ENCODE data around the gene CPNE4.

CPNE4 gene

DNA sequence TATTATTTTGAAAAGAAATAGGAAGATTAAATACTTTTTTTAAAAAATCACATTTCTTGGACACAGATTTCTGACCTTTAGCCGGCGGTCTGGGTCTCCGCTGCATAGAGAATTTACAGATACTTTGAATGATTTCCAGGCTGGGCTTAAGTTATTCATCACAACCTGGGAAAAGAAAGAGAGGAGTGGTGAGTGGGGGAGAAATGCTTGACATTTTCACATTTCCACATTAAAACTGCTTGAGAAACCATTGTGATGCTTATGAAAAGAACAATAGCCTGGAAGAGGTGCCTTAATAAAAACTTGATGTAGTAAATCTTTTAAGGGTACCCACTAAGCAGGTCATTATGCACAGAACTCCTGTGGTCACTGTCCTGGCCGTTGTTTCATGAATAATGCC lies 365.2 kb downstream of the CPNE4 start:
- no peak for DNase-seq

DNA sequence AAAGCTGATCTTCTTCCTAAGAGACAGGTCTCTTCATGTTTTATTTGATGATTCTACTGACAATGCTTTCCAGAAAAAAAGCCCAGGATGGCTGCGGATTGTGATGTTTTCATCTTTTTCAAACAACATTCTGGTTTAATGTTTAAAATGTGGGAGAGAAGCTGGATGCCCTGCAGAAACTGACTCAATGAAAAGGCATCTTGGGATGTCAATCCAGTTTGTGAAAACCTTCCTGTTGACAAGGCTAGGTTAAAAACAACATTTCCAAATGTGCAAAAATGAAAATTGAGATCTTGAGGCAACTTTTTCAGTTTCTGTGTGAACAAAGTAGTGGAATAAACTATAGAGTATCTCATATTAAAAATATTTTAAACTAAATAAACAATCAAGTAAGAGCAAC lies 376.0 kb downstream of the CPNE4 start:
- DNase-seq, result no peak

DNA sequence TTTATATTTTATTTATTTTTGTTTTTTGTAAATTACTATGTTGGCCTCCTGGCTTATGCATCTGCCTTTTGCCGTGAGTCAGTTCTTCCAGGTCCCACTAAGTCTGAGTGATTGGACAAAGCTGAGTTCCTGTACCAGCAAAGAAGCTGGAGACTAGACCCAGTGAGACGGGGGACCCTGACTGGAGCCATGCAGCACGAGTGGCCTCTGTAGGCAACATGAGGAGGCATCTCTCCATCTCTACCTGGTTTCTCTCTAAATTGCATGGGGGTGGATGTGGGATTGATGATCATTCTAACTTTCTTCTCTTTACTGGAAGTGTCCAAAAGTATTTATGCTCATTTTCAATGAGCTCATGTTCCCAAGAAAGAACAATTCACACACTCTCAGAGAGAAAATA lies 376.7 kb downstream of the CPNE4 start:
- DNase-seq, result no peak

DNA sequence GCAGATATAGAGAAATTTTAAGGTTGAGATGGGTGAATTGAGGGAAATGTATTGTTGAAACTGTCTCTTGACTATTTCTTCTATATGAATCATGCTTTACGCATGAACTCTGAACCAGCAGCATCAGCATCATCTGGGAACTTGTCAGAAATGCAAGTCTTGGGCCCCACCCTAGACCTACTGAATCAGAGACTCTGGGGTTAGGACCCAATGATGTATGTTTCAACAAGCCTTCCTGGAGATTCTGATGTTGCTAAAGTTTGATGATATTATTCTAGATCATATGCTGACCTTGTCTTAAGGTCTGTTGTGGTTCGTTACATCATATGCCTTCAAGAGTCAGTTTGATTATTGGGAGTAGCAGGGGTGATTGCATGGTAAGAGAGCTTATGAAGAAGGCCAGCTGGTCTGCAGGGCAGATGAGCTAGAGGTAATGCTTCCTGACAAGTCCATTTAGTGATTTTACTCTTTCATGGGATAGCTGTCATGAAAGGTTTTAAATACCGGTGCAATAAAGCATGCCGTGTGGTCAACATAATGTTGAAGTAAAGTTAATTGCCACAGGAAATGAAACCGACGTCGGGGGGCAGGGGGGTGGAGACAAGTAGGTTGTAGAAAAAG lies 379.6 kb downstream of the CPNE4 start:
- DNase-seq, result no peak

DNA sequence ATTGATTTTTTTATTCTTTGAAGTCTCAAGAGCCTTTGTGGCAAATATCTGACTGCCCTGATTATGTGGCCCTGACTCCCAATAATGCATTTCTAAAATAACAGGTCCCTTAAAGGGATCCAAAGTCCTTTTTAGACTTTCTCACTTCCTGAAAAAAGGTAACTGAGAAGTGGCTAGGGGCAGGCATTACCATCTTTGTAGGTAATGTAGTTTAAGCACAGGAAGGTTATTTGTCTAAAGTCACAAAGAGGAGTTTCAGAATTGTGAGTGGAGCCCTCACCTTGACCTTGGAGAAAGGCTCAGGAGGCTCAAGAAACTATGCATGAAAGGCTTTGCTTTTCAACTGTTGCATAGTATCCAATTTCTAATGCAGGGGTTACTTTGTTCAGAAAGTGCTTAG lies 389.2 kb downstream of the CPNE4 start:
- DNase-seq, result no peak

DNA sequence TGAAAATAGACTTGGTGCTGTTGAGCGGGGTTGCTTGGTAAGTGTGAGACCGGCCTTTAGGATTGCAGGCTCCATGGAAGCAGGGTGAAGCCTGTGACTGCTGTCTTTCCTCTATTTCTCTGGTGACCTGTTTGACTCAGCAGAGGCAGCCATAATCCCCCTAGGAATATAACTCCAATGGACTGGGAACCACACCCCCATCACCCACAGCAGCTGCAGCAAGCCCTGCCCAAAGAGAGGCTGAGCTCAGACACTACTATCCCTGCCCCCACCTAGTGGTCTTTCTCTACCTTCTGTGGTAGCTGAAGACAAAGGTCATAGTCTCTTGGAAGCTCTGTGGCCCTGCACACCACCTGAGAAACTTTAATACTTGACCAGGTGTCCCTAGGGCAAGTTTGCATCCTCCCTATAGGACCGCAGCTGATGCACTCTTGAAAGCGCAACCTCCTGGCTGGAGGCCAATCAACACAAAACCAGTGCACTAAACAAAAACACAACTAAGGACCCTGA lies 398.5 kb downstream of the CPNE4 start:
- no peak for DNase-seq

DNA sequence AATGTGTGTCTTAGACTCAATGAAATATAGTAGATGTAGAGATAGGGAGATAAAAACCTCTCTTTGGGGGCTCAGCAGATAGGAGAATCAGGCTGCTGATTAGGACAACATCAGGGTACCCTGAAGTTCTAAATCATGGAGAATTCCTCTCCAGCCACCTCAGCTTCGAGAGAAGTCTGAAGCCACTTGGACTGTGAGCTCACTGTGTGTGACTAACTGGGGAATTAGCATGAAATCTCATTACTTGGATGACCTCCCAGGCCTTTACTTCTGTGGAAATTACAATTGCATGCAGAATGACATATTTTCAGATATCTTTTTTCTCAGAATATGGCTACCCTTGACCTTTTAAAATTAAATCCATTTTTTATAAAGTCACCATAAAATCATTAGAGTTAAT lies 404.0 kb downstream of the CPNE4 start:
- no peak for DNase-seq

DNA sequence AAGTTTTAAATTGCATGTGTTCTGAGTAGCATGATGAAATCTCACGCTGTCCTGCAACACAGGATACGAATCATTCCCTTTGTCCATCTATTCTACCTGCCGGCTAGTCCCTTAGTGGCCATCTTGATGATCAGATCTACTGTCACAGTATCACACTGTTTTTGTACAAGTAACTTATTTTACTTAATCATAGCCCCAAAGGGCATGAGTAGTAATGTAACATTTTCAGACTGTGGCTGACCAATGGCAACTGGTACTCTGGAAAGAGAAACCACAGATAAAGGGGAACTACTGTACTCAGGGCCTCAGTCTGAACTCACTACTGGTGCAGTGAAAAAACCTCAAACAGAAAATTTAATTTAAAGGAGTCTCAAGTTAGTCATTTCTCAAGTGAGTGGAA lies 404.7 kb downstream of the CPNE4 start:
- no peak for DNase-seq

DNA sequence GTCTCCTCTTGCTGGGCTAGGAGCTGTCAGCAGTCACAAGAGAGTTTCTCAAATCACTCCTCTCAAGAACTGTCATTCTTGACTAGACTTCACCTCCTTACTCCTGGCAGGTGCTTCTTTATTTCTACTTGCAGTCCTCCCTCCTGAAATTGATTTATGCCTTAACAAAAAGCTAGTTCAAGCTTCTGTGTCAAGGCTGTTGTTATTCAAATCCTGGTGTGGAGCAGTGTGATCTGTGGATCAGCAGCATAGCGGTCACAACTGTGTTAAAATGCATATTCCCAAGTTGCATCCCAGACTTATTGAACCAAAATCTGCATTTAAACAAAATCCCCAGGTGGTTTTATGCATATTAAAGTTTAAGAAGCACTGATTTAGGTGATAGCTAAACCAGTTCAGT lies 411.4 kb downstream of the CPNE4 start:
- no peak for DNase-seq

DNA sequence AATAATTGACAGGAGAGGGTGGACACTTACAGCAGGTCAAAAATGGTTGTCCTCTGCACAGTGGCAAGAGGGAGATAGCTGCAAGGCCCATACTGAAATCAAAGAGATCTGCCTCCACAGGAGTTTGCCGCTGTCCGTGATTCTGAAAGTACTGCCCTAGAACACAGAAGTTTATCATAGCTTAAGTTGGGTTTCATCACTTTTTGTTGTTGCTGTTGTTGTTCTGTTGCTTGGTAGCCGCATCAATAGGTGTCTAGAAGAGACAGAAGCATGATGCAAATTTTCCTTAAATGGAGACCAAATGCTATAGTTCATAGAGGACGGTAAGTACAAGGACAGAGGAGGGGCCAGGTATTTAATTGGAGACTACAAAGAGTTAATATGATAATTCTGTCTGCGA lies 412.1 kb downstream of the CPNE4 start:
- DNase-seq, result no peak

DNA sequence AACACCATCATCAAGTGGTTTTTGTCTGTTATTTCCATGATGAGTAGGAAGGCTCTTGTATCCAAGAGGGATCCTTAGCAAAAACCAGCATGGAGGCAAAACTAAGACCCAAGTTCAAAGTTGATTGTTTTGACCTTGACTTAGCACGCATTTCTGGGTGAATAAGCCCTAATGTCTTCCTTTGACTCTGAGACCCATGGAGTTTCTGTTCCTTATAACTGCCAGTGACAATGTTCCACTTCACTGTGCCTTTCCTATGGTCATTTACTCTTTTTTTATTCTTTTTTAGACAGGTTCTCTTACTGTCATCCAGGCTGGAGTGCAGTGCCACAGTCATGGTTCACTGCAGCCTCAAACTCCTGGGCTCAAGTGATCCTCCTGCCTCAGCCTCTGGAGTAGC lies 413.8 kb downstream of the CPNE4 start:
- no peak for DNase-seq

DNA sequence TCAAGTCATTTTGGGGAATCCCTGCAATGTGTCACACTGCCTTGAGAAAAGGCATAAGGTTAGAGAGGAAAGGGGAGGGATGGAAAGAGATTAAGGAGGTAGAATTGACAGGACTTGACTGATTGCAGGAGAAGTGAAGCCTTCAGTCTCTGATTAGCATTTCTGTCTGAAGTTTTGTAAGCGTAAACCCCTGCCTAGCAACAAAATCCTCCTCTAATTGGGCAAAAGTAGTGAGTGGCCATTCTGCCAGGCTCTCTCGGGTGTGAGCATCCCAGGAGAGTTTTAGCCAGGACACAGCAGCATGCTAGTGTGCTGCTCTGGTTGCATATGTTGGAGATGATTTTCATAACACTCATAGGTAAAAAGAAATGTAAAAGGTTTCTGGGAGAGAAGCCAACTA lies 415.0 kb downstream of the CPNE4 start:
- no peak for DNase-seq

DNA sequence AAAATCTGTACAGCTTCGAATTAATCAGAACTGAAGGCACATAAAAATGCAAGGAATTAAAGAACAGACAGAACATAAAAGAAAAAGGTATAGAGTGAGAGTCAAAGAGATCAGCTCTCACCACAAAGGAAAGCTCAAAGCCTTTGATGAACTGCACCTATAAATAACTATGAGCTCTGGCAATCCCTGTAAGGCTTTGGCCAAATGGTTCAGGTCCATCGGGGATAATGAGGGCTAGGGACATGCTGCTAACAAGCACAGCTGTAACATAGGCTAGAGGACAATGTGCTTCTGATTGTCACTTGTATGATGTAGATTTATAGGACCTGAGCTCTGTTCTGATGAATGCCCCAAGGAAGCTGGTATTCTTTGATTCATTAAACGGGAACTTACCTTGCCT lies 418.1 kb downstream of the CPNE4 start:
- no peak for DNase-seq

DNA sequence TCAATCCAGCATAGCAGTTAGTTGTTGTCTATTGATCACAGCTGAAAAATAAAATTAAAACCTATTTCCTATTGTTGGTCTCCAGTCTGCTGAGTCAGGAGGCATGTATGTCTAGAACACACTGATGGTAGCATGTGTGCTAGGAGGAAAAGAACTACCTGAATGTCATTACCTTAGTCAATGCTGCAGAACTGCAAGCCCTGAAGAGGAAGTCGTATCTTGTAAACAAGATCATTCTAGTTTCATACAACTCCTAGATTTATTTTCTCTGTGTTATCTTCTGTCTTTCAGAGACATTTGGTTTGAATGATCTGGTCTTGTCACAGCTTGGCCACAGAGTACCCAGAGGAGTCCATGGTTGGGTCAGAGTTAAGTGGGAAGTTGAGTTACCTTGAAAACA lies 422.1 kb downstream of the CPNE4 start:
- DNase-seq, result no peak

DNA sequence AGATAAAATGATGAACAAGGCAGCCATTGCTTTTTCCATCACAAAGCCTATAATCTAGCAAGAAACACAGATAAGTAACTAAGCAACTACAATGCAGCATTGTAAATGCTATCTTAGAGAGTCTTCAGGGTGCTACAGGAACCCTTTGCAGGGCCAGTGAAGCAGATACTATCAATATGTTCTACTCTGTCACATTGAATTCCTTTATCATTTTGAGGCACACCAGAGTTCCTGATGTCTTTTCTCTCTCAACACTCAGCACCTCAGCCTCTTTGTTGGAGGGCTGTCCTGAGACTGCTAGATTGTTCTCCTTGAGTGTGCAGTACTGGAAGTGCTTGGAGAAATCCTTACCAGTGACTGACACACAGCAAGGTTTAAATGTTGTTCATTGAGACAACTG lies 424.6 kb downstream of the CPNE4 start:
- DNase-seq, result no peak

DNA sequence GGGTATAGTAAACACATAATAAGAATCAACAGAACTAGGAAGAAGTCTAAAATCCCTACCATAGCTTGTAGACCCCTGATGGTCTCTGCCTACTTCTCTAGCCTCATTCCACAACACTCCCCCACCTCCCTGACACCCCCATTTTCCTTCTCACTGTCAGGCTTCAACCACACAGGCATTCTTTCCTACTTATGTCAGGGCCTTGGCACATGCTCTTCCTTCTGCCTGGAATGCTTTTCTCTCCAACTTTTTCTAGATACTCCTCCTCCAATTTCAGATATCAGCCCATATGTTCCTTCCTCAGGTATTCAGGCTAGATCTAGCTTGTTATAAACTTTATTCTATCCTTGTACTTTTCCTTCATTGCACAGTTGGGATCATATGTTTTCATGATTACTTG lies 426.1 kb downstream of the CPNE4 start:
- no peak for DNase-seq

DNA sequence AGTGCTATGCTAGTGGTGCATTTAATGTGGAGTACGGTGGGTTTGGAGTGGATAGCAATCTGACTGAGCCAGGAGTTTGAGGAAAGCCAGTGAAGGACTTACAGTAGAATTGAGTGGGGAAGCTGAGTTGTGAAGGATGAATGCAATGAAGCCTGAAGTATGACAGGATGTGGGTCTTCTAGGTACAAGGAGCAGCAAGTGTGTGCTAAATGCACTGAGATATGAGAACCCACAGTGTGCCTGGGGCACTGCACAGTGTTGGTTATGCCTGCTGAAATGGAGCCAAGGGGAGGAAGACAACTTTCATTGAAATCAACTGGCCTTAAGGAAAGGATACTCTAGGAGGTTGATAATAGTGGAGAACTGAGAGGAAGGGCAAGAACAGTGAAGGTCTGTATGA lies 426.5 kb downstream of the CPNE4 start:
- no peak for DNase-seq

DNA sequence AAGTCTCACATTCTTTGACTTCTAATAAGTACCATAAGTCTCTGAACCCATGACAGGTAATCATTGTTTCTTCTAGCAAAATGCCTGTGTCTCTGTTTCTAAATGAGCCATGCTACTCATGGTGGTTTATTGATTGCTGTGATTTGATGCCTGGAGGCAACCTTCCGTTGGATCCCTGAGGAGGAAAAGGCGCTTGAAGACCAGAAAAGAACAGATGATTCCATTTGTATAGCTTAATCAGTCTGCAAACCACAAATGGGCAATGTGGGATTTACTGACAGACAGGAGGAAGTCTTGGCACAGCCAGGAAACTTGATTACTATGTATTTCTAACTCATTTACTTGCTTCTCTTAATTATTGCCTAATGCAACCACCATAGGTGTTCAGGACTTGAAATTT lies 428.9 kb downstream of the CPNE4 start:
- DNase-seq, result no peak

DNA sequence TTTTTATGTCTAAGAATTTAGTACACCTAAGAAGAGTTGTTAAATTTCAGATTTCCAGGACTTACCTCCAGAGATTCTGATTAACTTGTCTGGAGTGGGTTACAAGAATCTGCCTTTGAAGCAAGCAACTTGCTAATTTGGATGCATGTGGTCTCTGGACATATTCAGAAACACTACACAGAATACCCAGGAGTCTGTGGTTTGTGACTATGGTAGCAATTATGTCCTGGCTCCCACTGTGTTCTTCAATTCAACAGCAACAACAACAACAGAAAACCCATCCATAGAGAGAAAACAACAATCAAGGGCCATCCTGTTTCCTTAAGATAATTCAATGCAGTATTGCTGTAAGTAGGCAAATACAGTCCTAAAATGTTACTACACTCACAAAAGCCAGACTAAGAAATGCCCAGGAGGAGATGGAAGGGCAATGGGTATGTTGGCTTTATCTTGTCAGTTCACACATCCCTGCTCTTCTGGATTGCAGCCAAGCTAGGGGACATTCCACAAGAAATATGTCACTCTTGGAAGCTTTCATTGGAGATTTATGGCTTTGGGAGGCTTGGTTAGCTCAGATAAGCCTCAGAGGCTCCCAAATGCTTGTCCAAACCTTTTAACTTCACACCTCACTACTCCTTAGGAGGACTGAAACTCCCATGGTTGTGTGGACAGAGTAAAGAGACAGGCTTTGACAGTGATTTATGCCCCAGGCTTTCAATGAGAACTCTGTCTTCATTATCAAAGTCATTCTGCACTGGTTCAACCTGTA lies 432.6 kb downstream of the CPNE4 start:
- no peak for DNase-seq

DNA sequence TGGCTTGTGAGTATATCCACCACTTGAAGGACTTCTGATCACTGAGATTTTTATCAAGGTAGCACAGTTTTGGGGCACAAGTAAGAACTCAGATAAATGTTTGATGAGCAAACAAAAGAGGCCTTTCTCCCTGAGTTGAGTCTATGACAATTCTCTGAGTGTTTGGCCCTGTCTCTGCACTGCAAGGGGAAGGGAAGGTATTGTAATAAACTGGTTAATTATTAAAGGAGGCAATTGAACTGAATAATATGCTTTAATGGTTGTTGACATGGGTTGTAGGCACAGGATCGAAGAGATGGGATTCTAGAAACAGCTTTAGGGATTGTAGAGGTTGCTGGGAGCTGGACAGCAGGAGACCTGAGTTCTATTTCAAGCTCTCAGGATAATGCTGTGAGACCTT lies 437.0 kb downstream of the CPNE4 start:
- DNase-seq, result no peak

DNA sequence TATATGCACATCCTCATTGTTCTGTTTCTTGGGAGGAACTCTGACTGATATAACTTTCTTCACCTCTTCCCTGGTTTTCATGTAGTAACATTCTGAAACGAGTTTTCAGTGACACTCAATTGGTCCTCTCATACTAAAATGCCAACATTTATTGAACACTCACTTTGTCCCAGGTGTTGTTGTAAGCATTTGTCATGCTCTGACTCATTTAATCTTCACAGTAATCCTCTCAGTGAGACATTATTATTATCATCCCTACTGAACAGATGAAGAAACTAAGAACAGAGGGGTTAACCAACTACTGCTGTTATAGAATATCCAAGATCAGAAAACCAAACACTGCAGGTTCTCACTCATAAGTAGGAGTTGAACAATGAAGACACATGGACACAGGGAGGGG lies 437.9 kb downstream of the CPNE4 start:
- no peak for DNase-seq

DNA sequence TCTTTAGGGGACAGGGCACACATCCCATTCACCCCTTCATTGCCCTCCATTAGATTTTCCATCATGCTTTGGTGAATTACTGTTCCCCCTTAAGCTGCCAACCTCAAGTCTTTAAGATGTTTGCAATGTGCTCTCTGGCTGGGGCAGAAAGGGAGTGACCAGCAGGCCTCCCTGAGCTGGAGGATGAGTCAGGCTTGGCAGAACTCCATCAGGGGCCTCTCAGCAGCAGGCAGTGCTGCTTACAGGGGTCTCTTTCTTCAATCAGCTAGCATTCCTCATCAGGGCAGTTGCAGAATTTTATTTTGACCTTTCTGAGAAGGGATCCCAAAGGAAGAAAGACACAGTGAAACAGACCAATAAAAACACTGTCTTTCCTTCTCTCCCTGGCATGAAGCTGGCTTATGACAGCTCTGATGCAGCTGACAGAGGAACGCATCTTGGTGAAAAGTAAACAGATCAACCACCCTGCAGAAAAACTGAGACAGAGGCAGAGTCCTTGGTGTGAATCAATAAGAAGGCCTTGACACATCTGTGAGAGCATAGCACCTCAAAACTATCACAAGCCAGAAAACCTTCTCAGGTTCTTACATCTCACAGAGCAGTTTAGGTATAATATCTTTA lies 443.3 kb downstream of the CPNE4 start:
- no peak for DNase-seq

DNA sequence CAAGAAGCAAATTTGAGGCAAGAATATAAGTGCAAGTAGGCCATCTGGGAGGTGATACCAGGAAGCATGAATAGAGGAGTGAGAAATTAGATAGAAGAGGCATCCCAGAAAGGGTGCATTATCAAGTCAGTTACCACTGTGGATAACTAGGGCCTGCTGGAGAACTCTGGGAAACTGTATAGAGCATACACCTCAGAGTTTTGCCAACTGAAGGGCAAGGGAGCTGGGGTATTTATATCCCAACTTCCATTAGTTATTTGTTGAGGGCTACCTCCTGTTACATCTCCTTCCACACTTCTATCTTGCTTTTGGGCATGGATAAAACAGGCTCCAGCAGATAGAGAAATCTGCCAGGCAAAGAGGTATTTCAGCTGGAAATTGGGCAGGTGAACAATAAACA lies 448.5 kb downstream of the CPNE4 start:
- no peak for DNase-seq

DNA sequence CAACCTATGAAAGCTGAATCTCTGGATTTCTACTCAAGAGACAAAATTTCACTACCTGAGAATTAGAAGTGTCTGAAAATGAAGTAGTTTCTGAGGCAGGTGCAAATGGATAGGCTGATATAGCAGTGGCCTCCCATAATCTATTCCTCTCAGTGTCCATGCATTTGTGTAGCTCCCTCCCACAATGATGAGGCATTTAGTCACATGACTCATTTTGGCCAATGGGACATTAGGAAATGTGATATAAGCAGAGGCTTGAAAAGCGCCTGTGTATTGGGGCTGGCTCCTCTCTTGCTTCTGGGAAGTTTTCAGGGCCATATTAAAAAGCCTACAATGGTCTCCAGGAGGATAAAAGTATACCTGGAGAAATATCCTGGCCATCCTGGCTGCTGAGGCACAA lies 452.4 kb downstream of the CPNE4 start:
- no peak for DNase-seq

All from stimulated activated CD8-positive, alpha-beta memory T cell treated with anti-CD3 and anti-CD28 coated beads, Interleukin-4, amount 100 ng/mL, for 48 hours (primary cell).